NK-92 treated with Interleukin-12 subunit alpha and Interleukin-12 subunit beta, amount 100 ng/mL, for 24 hours (cell line): ENCODE data around the gene EMC1.
A peak's percentile ranks its signal among the peaks of the same experiment; 100 is the strongest.
"Not testable (repeated sequence)": the region's sequence is repeated elsewhere in the genome, so short reads cannot be mapped to it uniquely, and the experiment has no call there.

ENCODE experiments used
- DNase-seq: peaks from one replicate; lab custom pipeline; 2025; lab: John Stamatoyannopoulos, UW

Gene EMC1

DNA sequence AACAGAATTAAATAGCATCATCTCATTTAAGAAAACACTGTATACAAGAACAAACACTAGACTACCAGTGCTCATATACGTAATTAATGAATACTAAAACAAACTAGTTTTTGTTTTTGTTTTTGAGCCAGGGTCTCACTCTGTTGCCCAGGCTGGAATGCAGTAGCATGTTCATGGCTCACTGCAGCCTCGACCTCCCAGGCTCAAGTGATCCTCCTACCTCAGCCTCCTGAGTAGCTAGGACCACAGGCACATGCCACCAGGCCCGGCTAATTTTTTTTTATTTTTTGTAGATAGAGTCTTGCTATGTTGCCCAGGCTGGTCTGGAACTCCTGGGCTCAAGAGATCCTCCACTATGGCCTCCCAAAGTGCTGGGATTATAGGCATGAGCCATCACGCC lies 34.7 kb downstream of the EMC1 start:
- not testable (repeated sequence) for DNase-seq

DNA sequence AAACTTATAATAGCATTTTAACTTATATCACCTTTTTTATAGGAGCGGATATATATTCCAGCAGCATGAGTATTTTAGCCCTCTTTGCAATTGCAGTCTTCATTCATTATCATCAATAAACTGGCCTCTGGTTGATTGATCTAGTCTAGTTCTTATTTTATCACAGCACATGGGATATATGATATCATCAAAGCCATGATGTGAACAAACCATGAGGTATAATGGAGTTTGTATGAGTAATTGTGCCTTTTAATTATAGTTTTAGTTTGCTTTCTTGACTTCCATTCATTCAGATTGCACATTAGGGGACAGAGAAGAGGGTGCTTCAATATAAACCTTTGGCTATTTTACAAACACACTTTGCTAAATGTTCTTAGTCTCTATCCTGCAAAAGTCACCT lies 37.7 kb downstream of the EMC1 start:
- no peak for DNase-seq

DNA sequence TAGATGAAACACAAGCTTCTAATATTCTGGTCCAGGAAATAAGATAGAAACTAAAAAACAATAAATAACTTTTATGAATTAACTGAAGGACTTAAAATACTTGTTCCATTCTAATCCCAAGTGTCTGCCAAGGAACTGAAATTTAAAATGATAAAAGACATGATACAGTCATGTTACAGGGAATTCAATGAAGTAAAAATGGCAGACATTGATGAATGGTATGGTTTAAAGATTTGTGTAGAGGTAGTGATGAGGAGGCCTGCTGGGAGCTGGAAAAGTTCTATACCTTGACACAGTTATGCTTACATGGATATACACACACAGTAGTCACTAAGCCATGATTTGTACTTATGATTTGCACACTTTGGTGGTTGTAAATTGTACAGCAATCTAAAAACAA lies 39.2 kb downstream of the EMC1 start:
- no peak for DNase-seq

DNA sequence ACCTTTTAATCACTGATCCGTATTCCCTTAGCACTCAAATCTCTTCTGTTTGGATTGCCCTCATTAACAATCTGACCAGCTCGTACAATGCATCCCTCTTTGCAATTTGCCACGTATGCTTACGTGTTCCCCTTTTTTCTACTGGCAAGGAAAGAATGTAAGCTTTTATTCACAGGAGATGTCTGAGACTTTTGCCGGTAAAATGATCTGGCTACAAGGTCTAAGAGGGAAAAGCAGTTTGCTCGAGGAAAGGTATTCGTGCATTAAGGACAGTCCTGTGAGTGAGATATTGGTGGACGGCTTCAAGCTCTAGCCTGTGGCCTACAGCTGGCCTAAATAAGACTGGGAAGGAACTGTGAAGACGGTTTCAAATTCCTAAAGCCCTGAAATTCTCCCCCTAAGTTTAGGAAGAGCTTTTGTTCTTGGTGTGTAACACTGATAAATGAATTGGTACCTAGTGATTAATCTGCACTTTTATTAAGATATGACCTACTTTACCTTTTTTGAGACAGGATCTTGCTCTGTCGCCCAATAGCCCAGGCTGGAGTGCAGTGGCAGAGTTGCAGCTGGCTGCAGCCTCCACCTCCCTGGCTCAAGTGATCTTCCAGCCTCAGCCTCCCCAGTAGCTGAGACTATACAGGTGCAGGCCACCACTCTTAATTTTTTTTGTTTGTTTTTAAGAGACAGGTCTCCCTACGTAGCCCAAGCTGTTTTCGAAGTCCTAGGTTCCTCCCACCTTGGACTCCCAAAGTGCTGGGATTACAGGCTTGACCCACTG lies 40.4 kb downstream of the EMC1 start:
- no peak for DNase-seq

DNA sequence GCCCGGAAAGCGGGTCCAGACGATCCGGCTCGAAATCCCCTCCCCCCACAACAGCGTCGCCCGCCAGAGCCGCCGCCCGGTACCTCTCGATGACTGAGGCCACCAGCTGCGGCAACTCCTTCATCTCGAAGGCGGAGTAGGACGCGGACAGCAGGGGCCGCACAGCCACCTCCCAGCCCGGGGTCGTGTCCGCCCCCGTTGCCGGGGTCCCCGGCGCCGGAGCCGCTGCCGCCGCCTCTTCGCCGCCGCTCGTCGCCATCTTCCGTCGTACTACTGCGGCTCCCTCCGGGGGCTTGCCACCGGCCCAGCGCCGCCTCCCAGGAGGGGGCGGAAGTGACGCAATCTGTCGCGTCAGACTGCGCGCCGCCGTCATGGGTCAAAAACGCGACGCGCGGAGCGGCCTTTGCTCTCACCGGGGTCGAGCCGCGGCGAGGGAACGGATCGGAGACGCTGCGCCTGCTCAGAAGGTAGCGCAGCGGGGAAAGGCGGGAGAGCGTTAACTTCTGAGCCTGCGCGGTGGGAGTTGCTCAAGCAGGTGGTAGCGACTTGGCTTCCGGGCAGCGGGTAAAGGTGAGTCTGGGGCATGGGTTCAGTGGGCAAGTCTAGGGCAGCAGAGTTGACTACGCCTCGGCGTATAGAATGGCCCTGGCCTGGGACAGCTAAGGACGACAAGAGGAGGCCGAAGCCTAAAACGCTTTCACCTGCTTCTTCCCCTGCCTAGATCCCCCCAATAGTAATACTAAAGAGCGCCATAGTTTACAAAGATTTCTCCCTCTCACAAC lies 41.1 kb downstream of the EMC1 start, which contains the start of gene UBR4:
Gene UBR4, minus strand, starts transcription at position 277 of the 782 bp plus-strand sequence. Its CDS starts 18 bp downstream, at position 259.
- DNase-seq = peak; percentile 97

DNA sequence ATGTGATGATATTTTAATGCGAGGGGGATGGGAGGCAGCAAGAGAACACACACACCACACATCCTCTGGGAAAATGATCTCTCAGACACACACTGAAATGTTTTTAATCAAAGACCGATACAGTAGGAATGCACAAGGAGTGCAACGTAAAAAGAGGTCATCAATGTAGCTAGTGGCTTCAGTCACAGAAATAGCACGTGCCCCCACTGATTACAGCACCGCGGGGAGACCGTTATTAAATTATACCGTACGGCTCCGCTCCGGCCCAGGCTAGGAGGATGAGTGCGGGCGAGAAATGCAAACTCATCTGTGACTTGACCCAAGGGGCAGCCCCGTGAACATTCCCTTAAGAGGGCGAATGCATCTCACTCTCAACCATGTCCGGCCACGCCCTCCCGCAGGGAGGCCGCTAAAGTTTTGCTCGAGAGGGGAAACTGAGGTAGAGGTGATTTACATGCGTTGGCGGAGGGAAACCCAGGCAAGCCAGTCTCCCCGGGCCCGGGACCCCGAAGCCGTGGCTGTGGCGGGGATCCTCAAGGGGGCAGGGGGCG lies 41.8 kb downstream of the EMC1 start:
- peak; percentile 54 for DNase-seq

DNA sequence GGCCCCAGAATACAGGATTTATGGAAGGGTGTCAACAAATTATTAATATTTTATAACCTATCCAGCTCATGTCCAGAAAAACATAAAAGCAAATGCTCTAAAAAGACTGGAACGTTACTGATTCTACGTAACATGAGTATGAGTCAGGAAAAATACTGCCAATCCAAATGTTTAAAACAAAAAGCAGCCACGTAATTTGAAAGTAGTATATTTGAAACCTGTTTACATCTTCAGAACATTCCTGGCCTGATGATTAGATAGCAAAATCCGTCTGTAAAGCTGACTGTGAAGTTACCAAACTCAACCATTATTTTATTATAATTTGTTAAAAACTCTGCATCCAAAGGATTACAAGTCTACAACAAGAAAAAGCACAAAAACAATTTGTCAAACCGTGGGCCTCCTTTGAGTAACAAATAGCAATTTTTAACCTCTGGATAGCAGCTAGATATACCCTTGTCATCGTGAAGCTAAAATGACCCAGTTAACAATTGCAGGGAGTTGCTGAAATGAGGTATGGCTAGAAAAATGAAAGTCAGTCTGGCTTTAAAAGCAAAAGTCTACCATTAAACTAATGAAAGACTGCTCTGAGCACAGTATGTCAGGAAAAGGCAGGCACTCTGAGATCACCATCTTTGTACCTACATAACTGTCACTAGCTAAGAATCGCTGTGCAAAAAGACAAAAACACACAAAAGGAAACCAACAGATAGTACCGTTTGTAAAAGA lies 42.5 kb downstream of the EMC1 start:
- DNase-seq = no peak

DNA sequence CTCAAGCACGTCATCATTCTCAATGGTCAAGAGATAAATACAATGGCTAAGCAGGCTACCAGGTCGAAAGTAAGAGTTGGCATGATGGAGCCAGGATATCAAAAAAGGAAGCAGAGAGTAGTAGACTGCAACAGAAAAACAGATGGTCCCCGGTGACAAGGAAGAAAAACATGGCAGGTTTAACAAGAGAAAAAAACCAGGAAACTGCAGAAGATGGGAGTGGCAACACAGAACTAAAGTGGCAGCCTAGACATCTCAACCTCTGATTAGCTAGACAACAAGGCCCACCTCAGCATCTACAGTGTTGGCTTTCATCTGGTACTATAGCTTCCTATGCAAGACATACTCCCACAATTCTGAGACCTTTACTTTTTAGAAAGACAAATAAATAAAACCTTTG lies 44.4 kb downstream of the EMC1 start:
- no peak for DNase-seq

DNA sequence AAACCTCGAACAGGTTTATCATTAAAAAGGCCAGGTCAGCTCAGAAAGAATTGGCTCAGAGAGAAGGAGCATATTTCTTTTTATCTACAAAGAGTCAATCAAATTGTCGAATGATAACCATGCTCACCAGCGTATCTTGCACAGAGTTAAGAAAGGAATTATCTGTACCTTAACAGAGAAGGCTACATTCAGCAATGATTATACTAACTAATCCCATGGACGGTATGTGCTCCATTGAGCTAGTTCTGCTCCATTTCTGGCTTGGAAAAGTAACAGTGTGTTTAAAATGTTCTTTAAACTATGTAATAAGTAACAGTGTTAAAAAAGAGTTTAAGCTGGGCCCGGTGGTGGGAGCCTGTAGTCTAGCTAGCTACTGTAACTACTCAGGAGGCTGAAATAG lies 45.5 kb downstream of the EMC1 start:
- no peak for DNase-seq

DNA sequence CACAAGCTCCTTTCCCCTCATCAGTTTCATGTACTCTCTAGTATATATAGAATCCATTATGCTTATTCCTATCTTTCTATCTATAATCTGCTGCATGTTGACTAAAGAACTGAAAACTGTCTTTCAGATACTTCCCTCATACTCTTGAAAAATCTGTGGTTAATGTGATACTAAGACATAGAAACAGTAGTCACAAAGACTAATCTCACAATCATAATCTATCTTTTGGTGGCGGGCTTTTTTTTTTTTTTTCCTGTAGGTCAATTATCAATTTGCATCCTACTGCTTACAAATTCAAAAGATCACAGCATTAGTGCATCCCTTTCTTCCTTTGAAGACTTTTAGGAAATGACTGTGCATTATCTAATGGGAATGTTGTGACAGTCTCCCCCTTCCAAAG lies 45.9 kb downstream of the EMC1 start:
- DNase-seq = no peak

DNA sequence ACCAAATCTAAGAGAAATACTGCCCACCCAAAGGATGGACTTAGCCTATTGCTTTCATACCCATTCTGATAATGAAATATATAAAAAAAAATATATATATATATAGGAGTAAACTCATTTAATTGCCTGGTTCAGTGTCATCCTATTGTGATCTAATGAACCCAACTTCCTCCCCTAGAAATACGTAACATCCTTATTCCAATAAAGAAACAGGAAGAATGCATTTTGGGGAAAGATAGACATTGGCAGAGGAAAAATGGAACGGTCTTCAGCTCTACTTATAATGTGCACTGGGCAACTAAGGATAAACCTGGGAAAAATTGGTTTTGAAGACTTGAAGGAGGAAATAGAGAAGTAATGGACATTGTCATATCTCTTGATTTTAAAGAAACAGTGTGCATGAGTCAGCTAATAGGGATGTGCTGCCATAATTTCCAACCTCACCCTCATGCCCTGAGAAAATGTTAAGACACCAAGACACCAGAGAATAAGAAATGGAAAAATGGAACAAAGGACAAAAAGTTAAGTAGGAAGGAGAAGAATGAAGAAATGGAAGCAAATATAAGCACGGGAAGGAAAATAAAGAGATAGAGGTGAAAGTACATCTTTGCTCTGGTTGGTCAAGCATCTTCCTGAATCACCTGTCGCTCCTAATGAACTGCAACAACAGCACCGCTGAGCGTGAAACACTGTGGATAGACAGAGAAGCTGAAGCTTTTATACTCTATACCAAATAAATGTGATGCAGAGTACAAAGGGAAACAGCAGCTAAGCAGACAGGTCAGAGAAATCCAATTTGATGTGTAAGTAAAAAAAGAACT lies 46.7 kb downstream of the EMC1 start:
- no peak for DNase-seq

DNA sequence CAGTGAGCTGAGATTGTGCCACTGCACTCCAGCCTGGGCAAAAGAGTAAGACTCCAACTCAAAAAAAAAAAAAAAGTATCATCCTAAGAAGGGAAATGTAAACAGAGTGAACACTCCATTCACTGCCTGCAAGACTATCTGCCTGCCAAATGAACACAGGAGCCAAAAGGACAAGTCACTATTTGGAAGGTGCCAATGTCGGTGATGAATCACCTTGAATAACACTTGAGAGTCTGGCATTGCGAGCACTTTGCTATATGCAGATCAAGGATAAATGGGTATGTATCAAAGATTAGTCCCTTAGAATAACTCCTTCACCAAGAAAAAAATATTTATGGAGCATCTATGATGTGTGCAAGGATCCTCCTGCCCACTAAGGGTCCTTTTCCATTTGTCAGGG lies 47.9 kb downstream of the EMC1 start:
- no peak for DNase-seq

DNA sequence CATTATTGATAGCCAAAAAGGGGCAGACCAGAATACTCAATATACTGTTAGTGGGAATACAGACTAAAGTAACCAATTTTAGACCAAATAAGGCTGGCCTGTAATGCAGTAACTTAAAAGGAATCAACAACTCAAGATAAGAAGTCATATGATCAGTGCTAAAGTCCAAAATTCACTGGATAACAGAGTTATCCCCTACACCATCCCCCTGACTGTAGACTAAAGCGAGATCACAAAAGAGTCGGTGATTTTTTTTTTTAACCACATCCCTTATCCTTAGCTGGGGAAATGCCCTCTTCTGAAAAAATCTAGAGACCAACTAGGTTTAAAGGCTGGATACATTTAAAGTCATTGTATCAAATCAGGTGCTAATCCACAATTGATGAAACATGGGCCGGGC lies 48.9 kb downstream of the EMC1 start:
- DNase-seq = no peak

DNA sequence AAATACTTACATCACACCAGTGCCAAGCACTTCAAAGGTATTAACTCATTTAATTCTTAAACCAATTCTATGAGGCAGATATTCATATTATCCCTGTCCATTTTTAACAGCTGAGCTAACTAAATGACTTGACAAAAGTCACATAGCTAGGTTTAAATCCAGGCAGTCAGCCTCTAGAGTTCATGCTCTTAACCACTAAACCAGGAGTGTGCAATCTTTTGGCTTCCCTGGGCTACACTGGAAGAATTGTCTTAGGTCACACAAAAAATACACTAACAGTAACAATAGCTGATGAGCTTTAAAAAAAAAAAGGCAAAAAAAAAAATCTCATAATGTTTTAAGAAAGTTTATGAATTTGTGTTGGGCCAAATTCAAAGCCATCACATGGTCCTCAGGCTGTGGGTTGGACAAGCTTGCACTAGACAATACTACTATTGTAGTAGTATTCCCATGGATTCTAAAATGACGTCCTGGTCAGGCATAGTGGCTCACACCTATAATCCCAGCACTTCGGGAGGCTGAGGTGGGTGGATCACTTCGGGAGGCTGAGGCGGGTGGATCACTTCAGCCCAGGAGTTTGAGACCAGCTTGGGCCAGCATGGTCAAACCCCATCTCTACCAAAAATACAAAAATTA lies 51.2 kb downstream of the EMC1 start:
- no peak for DNase-seq

DNA sequence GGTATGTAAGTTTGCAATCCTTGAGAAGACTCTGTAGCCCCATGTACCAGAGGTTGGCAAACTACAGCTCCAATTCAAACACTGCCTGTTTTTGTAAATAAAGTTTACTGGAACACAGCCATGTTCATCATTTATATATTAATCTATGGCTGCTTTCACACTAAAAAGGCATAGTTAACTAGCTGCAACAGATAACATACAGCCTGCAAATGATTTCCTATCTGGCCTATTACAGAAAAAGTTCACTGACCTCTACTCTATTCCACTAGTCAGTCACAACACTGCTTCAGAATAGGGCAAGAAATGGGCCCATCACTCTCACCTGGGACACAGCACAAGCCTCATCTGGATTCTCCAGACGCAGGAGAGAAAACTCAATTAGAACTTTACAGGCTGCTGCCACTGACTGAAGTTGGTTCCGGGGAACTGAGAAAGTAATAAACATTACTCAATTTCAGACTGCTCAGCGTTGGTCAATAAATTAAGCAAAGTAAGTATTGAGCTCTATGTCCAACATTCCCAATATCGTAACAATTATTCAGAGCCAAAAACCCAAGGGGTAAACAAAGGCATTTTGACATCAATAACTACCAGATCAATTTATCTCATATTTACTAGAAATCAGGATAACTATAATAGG lies 51.9 kb downstream of the EMC1 start:
- no peak for DNase-seq

DNA sequence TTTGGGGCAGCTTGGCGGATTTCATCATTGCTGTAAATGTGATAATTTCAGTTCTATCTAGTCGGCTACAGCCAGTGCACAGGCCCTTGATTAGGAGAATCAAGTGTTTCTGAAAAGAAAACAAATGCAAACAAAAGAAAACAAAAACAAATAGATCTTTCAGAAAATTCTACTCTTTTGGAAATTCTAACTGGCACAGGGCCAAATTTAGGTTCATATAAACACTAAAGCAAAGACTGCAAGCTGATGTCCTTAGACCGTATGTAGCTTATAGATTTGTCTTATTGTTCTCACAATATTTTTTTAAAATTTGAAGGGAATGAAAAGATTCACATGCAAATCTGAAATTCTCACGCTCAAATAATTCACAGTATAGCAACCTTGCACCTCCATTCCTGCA lies 52.5 kb downstream of the EMC1 start:
- DNase-seq = no peak

DNA sequence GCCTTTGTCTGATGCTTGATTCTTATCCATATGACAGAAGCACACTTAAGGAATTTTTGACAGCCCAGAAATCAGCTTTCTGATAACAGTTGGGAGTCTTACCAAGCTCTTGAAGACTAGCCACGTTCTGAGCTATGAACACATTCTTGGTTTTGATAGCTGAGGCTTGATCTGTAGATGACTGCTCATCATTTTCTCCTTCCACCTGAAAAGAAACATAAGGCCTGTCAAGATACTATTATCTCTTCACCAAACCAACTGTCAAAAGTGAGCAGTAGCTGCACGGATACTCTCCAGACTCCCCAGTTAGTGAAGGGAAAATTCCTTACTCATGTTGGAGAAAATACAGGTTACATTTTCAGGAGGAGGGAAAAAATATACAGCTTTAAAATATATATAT lies 53.5 kb downstream of the EMC1 start:
- no peak for DNase-seq

DNA sequence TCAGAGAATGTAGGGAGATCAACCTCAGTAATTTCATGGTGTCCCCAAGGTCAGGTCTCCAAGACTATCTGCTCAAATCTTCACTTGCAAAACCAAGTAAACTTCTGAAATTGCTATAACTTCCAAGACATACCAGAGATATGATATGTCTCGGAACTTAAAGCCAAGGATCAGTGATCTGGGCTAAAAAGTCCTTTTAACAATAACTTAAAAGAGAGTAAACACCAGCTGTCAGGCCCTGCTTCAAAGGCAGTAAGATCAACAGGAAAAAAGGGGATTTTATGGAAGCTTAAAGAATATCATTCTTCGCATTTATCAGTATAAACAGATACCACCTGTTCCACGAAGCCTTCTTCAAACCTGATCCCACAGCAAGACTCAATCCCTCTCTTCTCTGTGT lies 55.0 kb downstream of the EMC1 start:
- DNase-seq = no peak

DNA sequence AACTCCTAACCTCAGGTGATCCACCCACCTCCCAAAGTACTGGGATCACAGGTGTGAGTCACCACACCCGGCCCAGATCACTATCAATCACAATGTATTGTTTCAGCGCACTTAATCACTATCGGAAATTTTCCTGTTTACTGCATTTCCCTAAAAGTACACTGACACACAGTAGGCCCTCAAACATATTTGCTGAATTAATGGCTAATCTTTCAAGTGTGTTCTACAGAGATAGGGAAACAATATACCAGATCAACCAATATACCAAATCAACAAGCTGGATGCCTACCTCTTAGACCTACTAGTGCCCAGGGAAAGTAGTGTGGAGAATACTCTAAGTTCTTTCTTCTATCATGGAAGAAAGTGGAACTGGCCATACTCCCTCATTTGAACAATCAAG lies 58.3 kb downstream of the EMC1 start:
- DNase-seq = no peak

DNA sequence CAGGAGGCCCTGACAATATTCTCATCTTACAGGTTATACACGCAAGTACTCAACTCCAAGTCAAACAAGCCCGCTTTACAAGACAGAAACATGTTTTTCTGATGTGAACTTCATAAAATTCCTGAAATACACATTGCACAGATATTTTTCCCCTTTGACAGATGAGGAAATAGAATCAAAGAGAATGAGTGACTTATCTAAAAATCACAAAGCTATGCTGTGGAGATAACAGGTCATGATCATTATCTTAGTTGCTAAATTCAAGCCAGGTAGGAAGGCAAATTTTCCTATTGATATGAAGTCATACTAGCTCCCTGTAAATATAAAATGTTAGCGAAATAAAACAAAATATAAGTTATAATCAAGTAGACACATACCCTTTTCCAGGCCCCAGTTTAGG lies 59.5 kb downstream of the EMC1 start:
- DNase-seq = no peak

DNA sequence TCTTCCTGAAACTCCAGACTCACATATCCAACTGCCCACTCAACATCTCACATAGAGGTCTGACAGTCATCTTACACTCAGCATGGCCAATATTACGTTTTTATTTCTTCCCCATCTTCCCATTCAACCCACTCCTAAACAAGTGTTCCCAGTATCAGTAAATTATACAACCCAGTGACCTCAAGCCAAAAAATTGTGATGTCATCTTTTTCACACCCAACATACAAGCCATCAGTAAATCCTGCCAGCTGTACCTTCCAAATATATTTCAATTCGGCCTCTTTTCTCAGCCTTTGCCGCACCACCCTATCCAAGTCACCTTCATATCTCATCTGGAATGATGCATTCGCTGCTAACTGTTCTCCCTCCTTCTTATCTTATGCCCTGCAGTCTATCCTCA lies 60.9 kb downstream of the EMC1 start:
- no peak for DNase-seq
